Glutamatergic neuron (in vitro differentiated cells): ENCODE data around the gene ZNF853. TPM values are rescaled to one million over a fixed set of nuclear protein-coding genes. Genes with fewer than 3 reads are reported as not detected.

Source experiments
- DNase-seq: peaks from one replicate; pipeline ENCODE4 v3.0.0; 2022
- H3K27ac Mint-ChIP-seq: one replicate; pipeline ENCODE4 v1.8.0; 2020; ENCODE audit warnings: mild to moderate bottlenecking, mixed read lengths, inconsistent platforms; ENCODE audit not compliant: unreplicated experiment
- H3K27me3 Mint-ChIP-seq: one replicate; pipeline ENCODE4 v1.8.0; 2020; ENCODE audit warnings: mild to moderate bottlenecking, moderate library complexity, mixed read lengths, inconsistent platforms; ENCODE audit not compliant: unreplicated experiment
- H3K36me3 Mint-ChIP-seq: one replicate; pipeline ENCODE4 v1.8.0; 2020; ENCODE audit warnings: mild to moderate bottlenecking, mixed read lengths, inconsistent platforms; ENCODE audit not compliant: unreplicated experiment
- H3K4me1 Mint-ChIP-seq: one replicate; pipeline ENCODE4 v1.8.0; 2020; ENCODE audit warnings: mild to moderate bottlenecking, low read depth, mixed read lengths, inconsistent platforms; ENCODE audit not compliant: unreplicated experiment
- H3K4me3 Mint-ChIP-seq: one replicate; pipeline ENCODE4 v1.8.0; 2020; ENCODE audit warnings: mild to moderate bottlenecking, mixed read lengths, inconsistent platforms; ENCODE audit not compliant: unreplicated experiment
- H3K9me3 Mint-ChIP-seq: one replicate; pipeline ENCODE4 v1.8.0; 2020; ENCODE audit warnings: mild to moderate bottlenecking, moderate library complexity, mixed read lengths, inconsistent platforms; ENCODE audit not compliant: unreplicated experiment
- long read RNA-seq: library from polyadenylated mRNA; unstranded; transcript quantifications from one replicate; pipeline ENCODE4 v2.0.0, GENCODE V29; 2020; ENCODE audit not compliant: unreplicated experiment
- total RNA-seq: library from RNA; stranded (reverse); fragmentation: NEBNext Ultra II Directional; extraction: Animal tissue kit (Norgen Biotek cat#: 25700); gene quantifications from one replicate; pipeline ENCODE4 v1.2.1, GENCODE V29; 2021; ENCODE audit not compliant: unreplicated experiment
- TF ChIP-seq, protein P1 (sequence below): fragments of 200-600 bp; sonication (generic); IDR thresholded peaks from one replicate; pipeline ENCODE4 v1.5.0; 2021; ENCODE audit not compliant: partially characterized antibody, unreplicated experiment

ZNF853 gene
- total RNA-seq: 5.5 TPM
- long read RNA-seq: 0 reads

GRCh38 chr7:6614953-6615722 lies at the start of gene ZNF853:
Gene ZNF853, plus strand, starts transcription at chr7:6615610. Its CDS starts 565 bp downstream, at chr7:6616175.
- H3K27me3 Mint-ChIP-seq: peaks cover 8% of the 10 kb centered on the region
- DNase-seq: peak; percentile 58
- peak within 1 kb of the TSS; percentile 11 for H3K27ac Mint-ChIP-seq
- peaks cover 2% of the 10 kb centered on the region for H3K36me3 Mint-ChIP-seq
- H3K4me3 Mint-ChIP-seq: peak within 1 kb of the TSS; percentile 84
- TF ChIP-seq, protein P1, sequence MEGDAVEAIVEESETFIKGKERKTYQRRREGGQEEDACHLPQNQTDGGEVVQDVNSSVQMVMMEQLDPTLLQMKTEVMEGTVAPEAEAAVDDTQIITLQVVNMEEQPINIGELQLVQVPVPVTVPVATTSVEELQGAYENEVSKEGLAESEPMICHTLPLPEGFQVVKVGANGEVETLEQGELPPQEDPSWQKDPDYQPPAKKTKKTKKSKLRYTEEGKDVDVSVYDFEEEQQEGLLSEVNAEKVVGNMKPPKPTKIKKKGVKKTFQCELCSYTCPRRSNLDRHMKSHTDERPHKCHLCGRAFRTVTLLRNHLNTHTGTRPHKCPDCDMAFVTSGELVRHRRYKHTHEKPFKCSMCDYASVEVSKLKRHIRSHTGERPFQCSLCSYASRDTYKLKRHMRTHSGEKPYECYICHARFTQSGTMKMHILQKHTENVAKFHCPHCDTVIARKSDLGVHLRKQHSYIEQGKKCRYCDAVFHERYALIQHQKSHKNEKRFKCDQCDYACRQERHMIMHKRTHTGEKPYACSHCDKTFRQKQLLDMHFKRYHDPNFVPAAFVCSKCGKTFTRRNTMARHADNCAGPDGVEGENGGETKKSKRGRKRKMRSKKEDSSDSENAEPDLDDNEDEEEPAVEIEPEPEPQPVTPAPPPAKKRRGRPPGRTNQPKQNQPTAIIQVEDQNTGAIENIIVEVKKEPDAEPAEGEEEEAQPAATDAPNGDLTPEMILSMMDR: no peak
- H3K9me3 Mint-ChIP-seq: peaks cover 3% of the 10 kb centered on the region
- peaks cover 2% of the 10 kb centered on the region for H3K4me1 Mint-ChIP-seq

DNA sequence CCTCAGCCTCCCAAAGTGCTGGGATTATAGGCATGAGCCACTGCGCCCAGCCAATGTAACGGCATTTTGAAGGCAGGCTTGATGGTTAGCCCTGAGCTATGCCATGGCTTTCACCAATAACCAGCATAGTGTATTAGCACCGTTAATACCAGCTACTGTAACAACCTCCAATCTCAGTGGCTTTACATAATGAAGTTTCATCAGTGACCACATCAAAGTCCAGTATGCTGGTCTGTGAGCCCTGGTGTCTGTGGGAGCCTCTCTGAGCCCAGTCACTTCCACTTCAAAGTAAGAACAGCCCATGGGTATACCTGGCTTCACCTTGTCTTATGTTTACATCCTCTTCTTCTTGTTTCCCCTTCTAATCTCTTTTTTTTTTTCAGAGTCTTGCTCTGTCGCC lies 49.8 kb upstream of the ZNF853 start:
- Mint-ChIP-seq H3K36me3 (no peaks in the 10 kb centered on the region), H3K27ac (no peak overlapping the region)

GRCh38 chr7:6567886-6568285 lies 47.5 kb upstream of the ZNF853 start:
- no peak overlapping the region for H3K4me3 Mint-ChIP-seq

More for the DNA sequence above, 49.8 kb upstream of the ZNF853 start:
- no peak for DNase-seq
- Mint-ChIP-seq H3K9me3 (no peaks in the 10 kb centered on the region), H3K4me3 (no peak overlapping the region), H3K27me3 (peaks cover 2% of the 10 kb centered on the region), H3K4me1 (no peaks in the 10 kb centered on the region)
- TF ChIP-seq, protein P1: no peak

DNA sequence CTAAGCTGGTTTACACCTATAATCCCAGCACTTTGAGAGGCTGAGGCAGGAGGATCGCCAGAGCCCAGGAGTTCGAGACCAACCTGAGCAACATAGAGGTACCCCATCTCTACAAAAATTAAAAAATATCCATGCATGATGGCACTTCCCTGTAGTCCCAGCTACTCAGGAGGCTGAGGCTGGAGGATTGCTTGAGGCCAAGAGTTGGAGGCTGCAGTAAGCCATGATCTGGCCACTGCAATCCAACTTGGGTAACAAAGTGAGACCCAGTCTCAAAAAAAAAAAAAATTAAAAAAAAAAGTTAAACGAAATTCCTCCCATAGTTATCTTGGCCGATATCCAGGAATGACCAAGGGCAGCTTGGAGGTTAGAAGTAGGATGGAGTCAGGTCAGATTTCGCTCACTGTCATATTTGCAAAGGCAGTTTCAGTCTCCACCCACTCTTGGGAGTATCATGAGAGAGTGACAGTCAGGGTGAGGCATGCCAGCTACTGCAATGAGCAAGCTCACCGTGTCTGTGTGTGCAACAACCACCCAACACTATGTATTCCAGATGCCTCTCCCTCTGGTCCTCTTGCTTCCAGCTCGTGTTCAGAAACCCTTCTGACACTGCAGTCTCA lies 44.1 kb upstream of the ZNF853 start:
- H3K27ac Mint-ChIP-seq: no peak overlapping the region
- no peaks in the 10 kb centered on the region for H3K27me3 Mint-ChIP-seq
- no peak for DNase-seq
- TF ChIP-seq, protein P1: no peak
- H3K9me3 Mint-ChIP-seq: peaks cover 2% of the 10 kb centered on the region
- no peaks in the 10 kb centered on the region for H3K4me1 Mint-ChIP-seq
- no peaks in the 10 kb centered on the region for H3K36me3 Mint-ChIP-seq
- H3K4me3 Mint-ChIP-seq: no peak overlapping the region

More at GRCh38 chr7:6567886-6568285, 47.5 kb upstream of the ZNF853 start:
- Mint-ChIP-seq H3K36me3 (no peaks in the 10 kb centered on the region), H3K27me3 (peaks cover 2% of the 10 kb centered on the region), H3K27ac (no peak overlapping the region), H3K4me1 (no peaks in the 10 kb centered on the region), H3K9me3 (peaks cover 1% of the 10 kb centered on the region)
- TF ChIP-seq, protein P1: no peak
- no peak for DNase-seq
